Thoracic aorta (tissue), 2 donors: ENCODE data around the gene KCNH4. TPM values are rescaled to one million over a fixed set of nuclear protein-coding genes. Genes with fewer than 3 reads are reported as not detected.
A peak's percentile ranks its signal among the peaks of the same experiment; 100 is the strongest.

Experiments
- ATAC-seq: fragments of 150-250 bp; one replicate; pipeline ENCODE4 v1.8.0; 2017; ENCODE audit warnings: low read depth; ENCODE audit not compliant: insufficient number of reproducible peaks, low FRiP score
- DNase-seq: peaks from one replicate; pipeline ENCODE4 v3.0.0-alpha.2; 2020; ENCODE audit warnings: low spot score
- H3K27ac ChIP-seq, 2 donors: fragments of 200-600 bp; sonication (generic); 1 replicate in 1 of 2; 2 replicates in 1 of 2; pipeline ENCODE4 v1.5.1; 2016; ENCODE audit warnings: mild to moderate bottlenecking in 2 of 2, moderate library complexity in 2 of 2
- H3K27me3 ChIP-seq: fragments of 200-600 bp; sonication (generic); replicated peaks from 2 replicates; pipeline ENCODE4 v1.6.0; 2016; ENCODE audit warnings: mild to moderate bottlenecking; ENCODE audit not compliant: insufficient read depth
- H3K36me3 ChIP-seq: fragments of 200-600 bp; sonication (generic); one replicate; pipeline ENCODE4 v1.5.1; 2016
- H3K4me1 ChIP-seq, 2 donors: fragments of 200-600 bp; sonication (generic); 1 replicate in 1 of 2; 2 replicates in 1 of 2; pipeline versions ENCODE4 v1.5.1 to v1.6.0; 2016; ENCODE audit warnings: low read depth in 2 of 2, mild to moderate bottlenecking in 1 of 2; ENCODE audit not compliant: control insufficient read depth in 1 of 2
- H3K4me3 ChIP-seq: fragments of 200-600 bp; sonication (generic); 2 replicates; pipeline ENCODE4 v1.5.1; 2016; ENCODE audit warnings: mild to moderate bottlenecking
- H3K9me3 ChIP-seq: fragments of 200-600 bp; sonication (generic); 2 replicates; pipeline ENCODE4 v1.5.1; 2016
- total RNA-seq, 2 donors: library from RNA; depleted of rRNA; stranded (reverse); fragments of >200 nt; gene quantifications; one replicate each; pipeline versions ENCODE4 v1.1.0 to v1.2.3, GENCODE V29; 2016
- TF ChIP-seq, protein P1 (sequence below): fragments of 200-600 bp; sonication (generic); IDR thresholded peaks from one replicate; pipeline ENCODE4 v1.5.1; 2019; ENCODE audit warnings: antibody characterized with exemption

KCNH4 gene
- total RNA-seq, 2 donors from 2014 or later: 0.21 TPM; not detected in 1

- Histone ChIP-seq H3K9me3 (no peaks in the 10 kb centered on the region), H3K27me3 (no peaks in the 10 kb centered on the region), H3K4me3 (no peak overlapping the region), H3K27ac (no peak overlapping the region), H3K36me3 (peaks cover 22% of the 10 kb centered on the region), H3K4me1 (peaks cover 27 to 62% of the 10 kb centered on the region in 2 donors)
- DNase-seq: no peak
- TF ChIP-seq, protein P1, sequence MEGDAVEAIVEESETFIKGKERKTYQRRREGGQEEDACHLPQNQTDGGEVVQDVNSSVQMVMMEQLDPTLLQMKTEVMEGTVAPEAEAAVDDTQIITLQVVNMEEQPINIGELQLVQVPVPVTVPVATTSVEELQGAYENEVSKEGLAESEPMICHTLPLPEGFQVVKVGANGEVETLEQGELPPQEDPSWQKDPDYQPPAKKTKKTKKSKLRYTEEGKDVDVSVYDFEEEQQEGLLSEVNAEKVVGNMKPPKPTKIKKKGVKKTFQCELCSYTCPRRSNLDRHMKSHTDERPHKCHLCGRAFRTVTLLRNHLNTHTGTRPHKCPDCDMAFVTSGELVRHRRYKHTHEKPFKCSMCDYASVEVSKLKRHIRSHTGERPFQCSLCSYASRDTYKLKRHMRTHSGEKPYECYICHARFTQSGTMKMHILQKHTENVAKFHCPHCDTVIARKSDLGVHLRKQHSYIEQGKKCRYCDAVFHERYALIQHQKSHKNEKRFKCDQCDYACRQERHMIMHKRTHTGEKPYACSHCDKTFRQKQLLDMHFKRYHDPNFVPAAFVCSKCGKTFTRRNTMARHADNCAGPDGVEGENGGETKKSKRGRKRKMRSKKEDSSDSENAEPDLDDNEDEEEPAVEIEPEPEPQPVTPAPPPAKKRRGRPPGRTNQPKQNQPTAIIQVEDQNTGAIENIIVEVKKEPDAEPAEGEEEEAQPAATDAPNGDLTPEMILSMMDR: no peak
- ATAC-seq: no peak
Measured at GRCh38 chr17:42133461-42134041, 47.4 kb downstream of the KCNH4 start.

GRCh38 chr17:42132941-42133340, 48.0 kb downstream of the KCNH4 start:
- Histone ChIP-seq H3K27ac (peak overlapping the region in 1 of 2 donors; percentile 14), H3K4me1 (peaks cover 25 to 55% of the 10 kb centered on the region in 2 donors), H3K36me3 (peaks cover 28% of the 10 kb centered on the region), H3K4me3 (no peak overlapping the region), H3K9me3 (no peaks in the 10 kb centered on the region), H3K27me3 (no peaks in the 10 kb centered on the region)
- ATAC-seq (peak; percentile 19), DNase-seq (no peak)
- TF ChIP-seq, protein P1: no peak

DNA sequence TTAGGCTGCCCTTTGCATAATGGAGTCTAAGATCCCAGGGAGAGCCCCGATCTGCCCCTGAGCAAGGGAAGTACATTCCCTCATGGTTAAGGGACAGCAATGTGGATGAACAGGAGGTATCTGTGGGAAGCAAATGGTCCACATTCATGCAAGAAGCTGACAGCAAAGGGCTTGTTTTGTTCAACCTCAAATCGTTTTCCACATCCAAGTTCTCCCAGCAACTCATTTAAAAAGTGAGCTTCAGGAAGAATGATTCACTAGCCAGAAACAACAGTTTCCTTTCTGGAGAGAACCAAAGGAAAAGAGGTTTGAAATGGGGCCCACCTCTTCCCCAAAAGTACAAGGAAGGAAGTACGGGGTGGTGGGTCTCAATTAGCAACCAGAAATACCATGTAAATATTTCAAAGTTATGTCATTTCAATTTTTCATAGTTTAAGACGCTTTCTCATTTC, 48.9 kb downstream of the KCNH4 start:
- DNase-seq (no peak), ATAC-seq (no peak)
- no peaks in the 10 kb centered on the region for H3K9me3 ChIP-seq
- peaks cover 25 to 55% of the 10 kb centered on the region in 2 donors for H3K4me1 ChIP-seq
- TF ChIP-seq, protein P1: no peak
- H3K36me3 ChIP-seq: peaks cover 34% of the 10 kb centered on the region
- no peaks in the 10 kb centered on the region for H3K27me3 ChIP-seq
- peak overlapping the region in 1 of 2 donors; percentile 14 for H3K27ac ChIP-seq
- no peak overlapping the region for H3K4me3 ChIP-seq

DNA sequence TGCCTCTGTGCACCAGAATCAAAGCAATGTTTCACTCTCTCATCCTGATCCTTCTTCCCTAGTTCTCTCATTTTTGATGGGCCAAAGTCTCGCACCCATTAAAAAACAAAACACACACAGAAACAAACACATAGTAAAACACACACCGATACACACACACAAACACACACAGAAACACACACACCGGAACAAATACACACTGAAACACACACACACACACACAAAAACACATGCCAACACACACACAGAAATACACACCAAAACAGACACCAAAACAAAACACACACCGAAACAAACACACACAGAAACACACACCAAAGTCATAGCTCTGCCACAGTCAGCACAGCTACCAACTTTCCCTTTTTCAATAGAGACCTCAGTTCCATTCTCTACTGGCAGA, 49.7 kb downstream of the KCNH4 start:
- peaks cover 20 to 47% of the 10 kb centered on the region in 2 donors for H3K4me1 ChIP-seq
- DNase-seq (no peak), ATAC-seq (no peak)
- H3K4me3 ChIP-seq: no peak overlapping the region
- no peaks in the 10 kb centered on the region for H3K9me3 ChIP-seq
- H3K27ac ChIP-seq: peak overlapping the region in 1 of 2 donors; percentile 14
- no peaks in the 10 kb centered on the region for H3K27me3 ChIP-seq
- TF ChIP-seq, protein P1: no peak
- peaks cover 31% of the 10 kb centered on the region for H3K36me3 ChIP-seq

GRCh38 chr17:42130310-42130936, 50.5 kb downstream of the KCNH4 start:
- Histone ChIP-seq H3K4me3 (no peak overlapping the region), H3K27me3 (no peaks in the 10 kb centered on the region), H3K27ac (peak overlapping the region in 1 of 2 donors; percentile 37), H3K36me3 (peaks cover 38% of the 10 kb centered on the region), H3K4me1 (peaks cover 20 to 39% of the 10 kb centered on the region in 2 donors), H3K9me3 (no peaks in the 10 kb centered on the region)
- no peak for ATAC-seq
- TF ChIP-seq, protein P1: no peak
- DNase-seq: no peak
